GM13976 (cell line): ENCODE measurements around the gene RYR1.

ENCODE experiments used
- DNase-seq: peaks from one replicate; pipeline ENCODE4 v3.0.0; 2012; ENCODE audit warnings: low spot score
- in situ Hi-C: fragments of 300-500 bp; cut with MboI; formaldehyde crosslinking; loops from one replicate; pipeline ENCODE4 v1.12.0; 2022; ENCODE audit warnings: low sequenced_read_pairs, mixed read lengths, inconsistent platforms; ENCODE audit not compliant: unreplicated experiment
- TF ChIP-seq, protein P1 (sequence below): IDR thresholded peaks from 2 replicates; pipeline ENCODE4 v1.5.1; 2012; ENCODE audit warnings: borderline replicate concordance, mild to moderate bottlenecking; ENCODE audit not compliant: insufficient read depth; ENCODE audit errors: extremely low read depth, missing control alignments, control extremely low read depth

The RYR1 gene

DNA sequence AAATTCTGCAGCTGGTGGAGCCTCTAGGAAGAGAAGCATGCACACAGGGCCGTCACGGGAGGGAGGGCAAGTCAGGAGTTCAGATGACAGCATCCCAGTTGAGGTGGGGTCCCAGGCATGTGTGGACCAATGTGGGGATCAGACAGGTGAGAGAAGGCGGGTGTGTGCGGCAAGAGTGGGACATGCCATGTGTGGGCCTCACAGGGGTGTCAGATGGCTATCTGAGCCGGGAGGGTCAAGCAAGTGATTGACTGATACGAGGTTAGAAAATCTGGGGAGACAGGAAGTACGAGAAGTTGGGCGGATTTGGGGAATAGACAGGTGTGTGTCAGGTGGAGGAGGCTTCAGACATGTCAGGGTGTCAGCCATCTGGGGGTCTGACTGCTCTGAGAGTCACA lies 16.3 kb upstream of the RYR1 start:
- TF ChIP-seq, protein P1, sequence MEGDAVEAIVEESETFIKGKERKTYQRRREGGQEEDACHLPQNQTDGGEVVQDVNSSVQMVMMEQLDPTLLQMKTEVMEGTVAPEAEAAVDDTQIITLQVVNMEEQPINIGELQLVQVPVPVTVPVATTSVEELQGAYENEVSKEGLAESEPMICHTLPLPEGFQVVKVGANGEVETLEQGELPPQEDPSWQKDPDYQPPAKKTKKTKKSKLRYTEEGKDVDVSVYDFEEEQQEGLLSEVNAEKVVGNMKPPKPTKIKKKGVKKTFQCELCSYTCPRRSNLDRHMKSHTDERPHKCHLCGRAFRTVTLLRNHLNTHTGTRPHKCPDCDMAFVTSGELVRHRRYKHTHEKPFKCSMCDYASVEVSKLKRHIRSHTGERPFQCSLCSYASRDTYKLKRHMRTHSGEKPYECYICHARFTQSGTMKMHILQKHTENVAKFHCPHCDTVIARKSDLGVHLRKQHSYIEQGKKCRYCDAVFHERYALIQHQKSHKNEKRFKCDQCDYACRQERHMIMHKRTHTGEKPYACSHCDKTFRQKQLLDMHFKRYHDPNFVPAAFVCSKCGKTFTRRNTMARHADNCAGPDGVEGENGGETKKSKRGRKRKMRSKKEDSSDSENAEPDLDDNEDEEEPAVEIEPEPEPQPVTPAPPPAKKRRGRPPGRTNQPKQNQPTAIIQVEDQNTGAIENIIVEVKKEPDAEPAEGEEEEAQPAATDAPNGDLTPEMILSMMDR = no peak
- no peak for DNase-seq
- in situ Hi-C loops = loop anchor here (25.0 kb wide), 1 partner anchor 220 kb away; the partner anchor contains the start of gene ACTN4

DNA sequence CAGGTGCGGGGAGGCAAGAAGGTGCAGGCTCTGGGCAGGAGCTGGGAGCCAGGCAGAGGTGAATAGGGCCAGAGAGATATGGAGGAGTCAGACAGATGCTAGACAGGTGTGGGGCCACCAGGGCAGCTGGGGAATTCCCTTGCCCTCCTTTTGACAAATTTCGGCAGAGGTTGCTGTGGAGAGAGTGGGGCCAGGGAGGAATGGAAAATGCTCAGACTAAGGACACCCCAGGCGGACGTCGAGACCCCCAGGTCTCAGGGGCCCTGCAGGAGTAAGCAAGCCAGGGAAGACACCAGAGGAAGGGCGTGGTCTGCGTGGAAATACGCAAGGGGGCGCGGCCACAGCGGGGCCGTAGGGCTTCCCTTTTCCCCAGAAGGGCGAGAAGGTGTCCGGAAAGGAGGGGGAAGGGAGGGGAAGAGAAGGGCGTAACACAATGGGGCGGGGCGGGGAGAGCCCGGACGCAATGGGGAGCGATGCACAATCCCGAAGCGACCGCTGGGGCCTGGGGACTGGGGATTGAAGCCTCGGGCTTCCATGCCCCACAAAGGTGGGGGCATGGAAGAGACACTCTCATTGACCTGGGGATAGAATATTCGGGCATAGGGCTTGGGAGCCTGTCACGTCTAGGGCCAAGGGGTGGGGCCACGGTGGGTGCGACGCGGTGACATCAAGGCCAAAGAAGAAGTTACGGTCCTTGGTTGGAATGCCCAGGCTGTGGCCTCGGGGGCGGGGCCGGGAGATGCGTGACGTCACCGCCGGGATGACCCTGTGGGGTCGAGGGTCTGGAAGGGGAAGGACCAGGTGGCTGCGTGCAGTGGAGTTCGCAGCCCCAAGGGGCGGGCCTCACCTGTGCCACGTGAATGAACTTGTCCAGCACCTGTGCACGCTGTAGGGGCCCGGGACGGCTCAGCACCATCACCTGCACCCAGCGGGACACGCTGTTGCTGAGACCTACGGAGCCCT lies 15.7 kb upstream of the RYR1 start:
- in situ Hi-C loops = loop anchor here (25.0 kb wide), 1 partner anchor 219 kb away; the partner anchor contains the start of gene ACTN4
- DNase-seq = peak; percentile 77
- TF ChIP-seq, protein P1 = no peak

GRCh38 chr19:38420935-38421334 lies 12.6 kb upstream of the RYR1 start:
- TF ChIP-seq, protein P1 = no peak
- in situ Hi-C loops = loop anchor here (25.0 kb wide), 1 partner anchor 216 kb away; the partner anchor contains the start of gene ACTN4
- no peak for DNase-seq

- in situ Hi-C loops = loop anchor here (25.0 kb wide), 1 partner anchor 215 kb away; the partner anchor contains the start of gene ACTN4
- TF ChIP-seq, protein P1 = no peak
- DNase-seq = no peak
Measured at GRCh38 chr19:38421856-38422255, 11.6 kb upstream of the RYR1 start.

GRCh38 chr19:38422438-38422837 lies 11.1 kb upstream of the RYR1 start:
- no peak for DNase-seq
- TF ChIP-seq, protein P1 = no peak
- in situ Hi-C loops = loop anchor here (25.0 kb wide), 1 partner anchor 215 kb away; the partner anchor contains the start of gene ACTN4

GRCh38 chr19:38424272-38424671 lies 9.2 kb upstream of the RYR1 start:
- TF ChIP-seq, protein P1 = no peak
- no peak for DNase-seq
- in situ Hi-C loops = loop anchor here (25.0 kb wide), 1 partner anchor 213 kb away; the partner anchor contains the start of gene ACTN4
